ENCODE data around the gene ALG3. TPM values are rescaled to one million over a fixed set of nuclear protein-coding genes. Genes with fewer than 3 reads are reported as not detected.

ALG3 gene
- total and polyA plus RNA-seq, 2 of the 4 experiments (the other 2 are of a cell fraction): 19.5 to 52.6 TPM

DNA sequence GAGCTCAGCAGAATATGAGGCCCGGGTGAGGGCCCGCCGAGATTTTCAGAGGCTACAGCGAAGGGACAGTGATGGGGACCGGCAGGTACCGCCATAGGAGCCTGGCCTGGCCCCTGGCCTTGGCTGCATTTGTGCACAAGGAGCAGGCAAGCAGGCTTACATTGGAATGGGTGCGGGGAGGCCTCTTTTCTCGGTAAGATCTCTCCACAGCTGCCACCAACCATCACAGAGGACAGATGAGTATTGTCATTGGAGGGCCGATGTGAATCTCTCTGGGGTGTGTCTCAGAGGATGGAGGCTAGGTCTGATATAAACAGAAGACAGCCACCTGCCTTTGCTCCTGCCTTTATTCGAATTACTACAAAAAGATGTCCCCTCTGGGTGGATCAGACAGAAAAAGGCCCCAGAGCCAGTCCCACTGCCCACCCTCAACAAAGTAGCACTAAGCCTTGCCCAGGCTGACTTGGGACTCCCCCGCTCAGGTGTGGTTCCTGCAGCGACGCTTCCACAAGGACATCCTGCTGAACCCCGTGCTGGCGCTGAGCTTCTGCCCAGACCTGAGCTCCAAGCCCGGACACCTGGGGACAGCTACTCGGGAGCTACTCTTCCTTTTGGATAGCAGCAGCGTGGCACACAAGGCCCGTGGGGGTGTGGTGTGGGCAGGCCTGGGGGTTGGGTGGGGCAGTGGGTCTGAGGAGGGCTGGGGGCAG, 13.9 kb downstream of the ALG3 start:
- Histone ChIP-seq H4K20me1 (ENCODE audit: insufficient read depth, low read length) (no peaks in the 10 kb centered on the region; the same call in 1 of the 2 replicates), H3K27ac (ENCODE audit: insufficient read depth, low read length) (no peak overlapping the region), H2BK20ac (ENCODE audit: low read depth, low read length) (no peak overlapping the region), H2BK5ac (ENCODE audit: low read depth, low read length, poor library complexity, severe bottlenecking) (no peak overlapping the region), H2BK15ac (ENCODE audit: low read depth, low read length) (no peak overlapping the region), H3K27me3 (ENCODE audit: control insufficient read depth, insufficient read depth, low read length) (peaks cover 48% of the 10 kb centered on the region), H3K4ac (ENCODE audit: low read depth, low read length) (no peak overlapping the region), H2AK5ac (ENCODE audit: low read depth, low read length) (no peak overlapping the region), H3K36me3 (ENCODE audit: control insufficient read depth, insufficient read depth, low read length) (no peaks in the 10 kb centered on the region), H2AK9ac (replicated peaks; ENCODE audit: low read depth, low read length, poor library complexity) (no peak overlapping the region), H4K91ac (ENCODE audit: insufficient read depth, low read depth, low read length) (no peak overlapping the region), H3K18ac (ENCODE audit: low read depth, low read length) (no peak overlapping the region), H3K9me1 (ENCODE audit: insufficient read depth, low read length) (0 out of 2 replicates have a peak, but pooled peaks cover 3% of the 10 kb centered on the region), H4K5ac (ENCODE audit: low read depth, low read length) (no peak overlapping the region), H3K4me1 (ENCODE audit: control insufficient read depth, insufficient read depth, low read length) (no peaks in the 10 kb centered on the region), H3K56ac (ENCODE audit: extremely low read depth, insufficient read depth, low read length) (no peak overlapping the region), H4K8ac (ENCODE audit: low read depth in 2 of 2, low read length in 2 of 2) (no peak overlapping the region), H3K9me3 (ENCODE audit: control insufficient read depth, insufficient read depth, low read length) (no peaks in the 10 kb centered on the region), H3K79me1 (ENCODE audit: low read depth in 1 of 2, low read length in 2 of 2) (no peaks in the 10 kb centered on the region), H3K9ac (ENCODE audit: low read depth, low read length) (no peak overlapping the region), H3K4me2 (ENCODE audit: low read depth, low read length) (no peak overlapping the region), H2AFZ (replicated peaks; ENCODE audit: low read length, poor library complexity) (no peak overlapping the region), H2BK120ac (ENCODE audit: low read depth, low read length) (no peak overlapping the region), H3K23ac (ENCODE audit: low read depth, low read length) (no peak overlapping the region), H3K14ac (replicated peaks; ENCODE audit: low read depth, low read length) (no peak overlapping the region), H3K4me3 (ENCODE audit: insufficient read depth, low read depth, low read length) (no peak overlapping the region)
- TF ChIP-seq BHLHE40 (IDR thresholded peaks at IDR 0.05; ENCODE audit: low read depth, low read length) (no peak), SMC3 (IDR thresholded peaks at IDR 0.05; ENCODE audit: low read depth, low read length) (no peak)
- intact Hi-C loops (cut with micrococcal nuclease): no loop called here
- dilution Hi-C loops (cut with HindIII; ENCODE audit: low sequenced_read_pairs, unreplicated experiment): no loop called here
- POLR2A ChIA-PET (ENCODE audit: unreplicated experiment): no interaction called here
- no TSS peak for BruUV-seq (replicated peaks)
- CTCF ChIA-PET: interaction anchor here (0.6 kb wide), 1 partner anchor 1353 kb away, joined by 9 read pairs; no protein-coding TSS in a partner anchor
- DNase-seq: no peak
- no CpG with 5 or more reads among the region's 19 CpGs for WGBS, 2 experiments (ENCODE audit: extremely low coverage in 2 of 2, insufficient read length in 1 of 2)
- no peak for ATAC-seq (ENCODE audit: low read depth)
- in situ Hi-C loops (cut with MboI; ENCODE audit: low sequenced_read_pairs): no loop called here
